SIG-M5 treated with dmso at 0.1 percent for 504 hours (cell line): ENCODE results near the gene SZT2.

Experiments
- DNase-seq: peaks from one replicate; lab custom pipeline; 2025; ENCODE audit not compliant: unreplicated experiment; lab: John Stamatoyannopoulos, UW

The SZT2 gene

GRCh38 chr1:43441166-43441893 lies 51.6 kb downstream of the SZT2 start:
- DNase-seq, result no peak

GRCh38 chr1:43441894-43442637 lies 52.4 kb downstream of the SZT2 start:
- no peak for DNase-seq

GRCh38 chr1:43442756-43443155 lies 53.1 kb downstream of the SZT2 start:
- DNase-seq, result no peak

GRCh38 chr1:43443197-43443946 lies 53.7 kb downstream of the SZT2 start:
- DNase-seq, result no peak

- no peak for DNase-seq
Measured at GRCh38 chr1:43444151-43444828, 54.6 kb downstream of the SZT2 start.

GRCh38 chr1:43444836-43445235 lies 55.1 kb downstream of the SZT2 start:
- DNase-seq, result no peak

- no peak for DNase-seq
Measured at GRCh38 chr1:43445606-43446387, 56.1 kb downstream of the SZT2 start.

GRCh38 chr1:43446388-43446740 lies 56.7 kb downstream of the SZT2 start:
- no peak for DNase-seq

GRCh38 chr1:43446881-43447835 lies 57.5 kb downstream of the SZT2 start:
- DNase-seq, result no peak

GRCh38 chr1:43447891-43448708 lies 58.4 kb downstream of the SZT2 start:
- DNase-seq, result no peak

- no peak for DNase-seq
Measured at GRCh38 chr1:43448955-43449707, 59.4 kb downstream of the SZT2 start.

- DNase-seq, result no peak
Measured at GRCh38 chr1:43449708-43450069, 60.0 kb downstream of the SZT2 start.

GRCh38 chr1:43450251-43450941 lies 60.7 kb downstream of the SZT2 start:
- DNase-seq, result no peak

- DNase-seq, result no peak
Measured at GRCh38 chr1:43451157-43451591, 61.5 kb downstream of the SZT2 start.

GRCh38 chr1:43451701-43452532 lies 62.2 kb downstream of the SZT2 start:
- no peak for DNase-seq

- no peak for DNase-seq
Measured at GRCh38 chr1:43452789-43453441, 63.2 kb downstream of the SZT2 start.
